OCI-LY7 (cell line): ENCODE results near the gene BCHE.

Experiments
- CTCF ChIP-seq: fragments of 200-600 bp; sonication (generic); conservative IDR thresholded peaks from 2 replicates; pipeline ENCODE4 v1.5.1; 2014; ENCODE audit warnings: mild to moderate bottlenecking, antibody characterized with exemption, low read length, moderate library complexity, mixed read lengths
- EZH2phosphoT487 ChIP-seq: fragments of 200-600 bp; sonication (generic); IDR thresholded peaks from 2 replicates; pipeline ENCODE4 v1.6.1; 2018; ENCODE audit warnings: low read depth, borderline replicate concordance, mild to moderate bottlenecking, mixed run types, antibody characterized with exemption, low read length, moderate library complexity, mixed read lengths

- TF ChIP-seq CTCF (no peak), EZH2phosphoT487 (no peak)
Measured at GRCh38 chr3:165837801-165838200, 578 bp upstream of the BCHE start.
